T-helper 9 cell (primary cell): ENCODE measurements around the gene MRGPRX2.

ENCODE experiments used
- DNase-seq: peaks from one replicate; pipeline ENCODE4 v3.0.0-alpha.2; 2020

MRGPRX2 gene

GRCh38 chr11:19073454-19074415 is 13.2 kb upstream of the MRGPRX2 start:
- DNase-seq: no peak

- no peak for DNase-seq
Observed at GRCh38 chr11:19072464-19072863, 11.9 kb upstream of the MRGPRX2 start.

DNA sequence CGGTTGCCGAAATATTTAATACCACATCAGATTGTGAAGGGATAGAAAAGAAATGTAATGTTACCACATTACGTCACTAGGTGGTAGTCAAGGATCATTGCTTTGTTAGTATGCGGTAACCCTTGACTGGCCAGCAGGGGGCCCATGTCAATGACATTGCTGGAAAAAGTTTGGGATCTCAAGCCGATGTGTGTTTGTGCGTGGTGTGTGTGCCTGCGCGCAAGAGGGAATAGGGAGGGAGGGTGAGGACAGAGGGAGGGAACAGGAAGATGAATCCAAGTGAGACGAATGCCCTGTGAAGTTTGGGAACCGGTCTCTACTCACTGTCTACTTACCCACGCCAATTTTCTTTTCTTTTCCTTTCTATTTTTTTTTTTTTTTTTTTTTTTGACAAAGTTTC is 10.7 kb upstream of the MRGPRX2 start:
- DNase-seq: peak; percentile 29

GRCh38 chr11:19059833-19060232 is 684 bp downstream of the MRGPRX2 start:
- DNase-seq: no peak

DNA sequence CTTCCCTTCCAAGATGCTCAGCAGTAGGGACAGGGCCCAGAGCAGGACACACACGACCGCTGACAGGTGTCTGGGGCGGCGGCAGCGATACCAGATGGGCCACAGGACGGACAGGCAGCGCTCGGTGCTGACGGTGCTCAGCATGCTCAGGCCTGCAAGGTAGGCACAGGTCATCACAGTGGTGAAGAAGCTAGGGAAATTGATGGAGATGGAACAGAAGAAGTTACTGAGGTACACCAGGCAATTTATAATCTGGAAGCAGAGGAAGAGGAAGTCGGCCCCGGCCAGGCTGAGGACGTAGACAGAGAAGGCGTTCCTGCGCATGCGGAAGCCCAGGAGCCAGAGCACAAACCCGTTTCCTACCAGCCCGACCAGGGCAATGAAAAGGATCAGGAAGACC is 4.6 kb downstream of the MRGPRX2 start:
- DNase-seq: no peak

- no peak for DNase-seq
Observed at GRCh38 chr11:19055016-19055415, 5.5 kb downstream of the MRGPRX2 start.

DNA sequence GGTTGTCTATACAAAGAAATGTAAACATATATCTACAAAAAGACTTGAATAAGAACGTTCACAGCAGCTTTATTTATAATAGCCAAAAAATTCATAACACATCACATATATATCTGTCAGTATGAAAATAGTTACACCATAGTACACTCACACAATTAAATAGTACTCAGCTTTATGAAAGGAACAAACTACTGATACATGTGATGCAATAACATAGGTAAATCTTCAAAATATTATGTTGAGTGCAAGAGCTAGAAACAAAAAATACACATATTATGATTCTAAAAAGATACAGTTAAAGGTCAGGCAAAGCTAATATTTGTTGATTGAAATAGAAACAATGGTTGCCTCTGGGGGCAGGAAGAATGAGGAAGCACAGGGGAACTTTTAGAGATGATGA is 6.6 kb downstream of the MRGPRX2 start:
- no peak for DNase-seq

- no peak for DNase-seq
Observed at GRCh38 chr11:19050281-19050680, 10.2 kb downstream of the MRGPRX2 start.

DNA sequence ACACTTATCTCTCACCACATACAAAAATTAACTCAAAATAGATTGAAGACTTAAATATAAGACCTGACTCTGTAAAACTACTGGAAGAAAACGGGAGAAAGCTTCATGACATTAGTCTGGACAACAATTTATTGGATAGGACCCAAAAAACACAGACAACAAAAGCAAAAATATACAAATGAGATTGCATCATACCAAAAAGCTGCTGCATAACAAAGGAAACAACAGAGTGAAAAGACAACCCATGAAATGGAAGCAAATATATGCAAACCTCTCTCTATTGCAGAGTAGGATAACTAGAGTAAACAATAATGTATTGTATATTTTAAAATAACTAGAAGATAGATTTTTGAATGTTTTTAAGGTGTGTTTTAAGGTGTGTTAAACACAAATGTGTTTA is 11.2 kb downstream of the MRGPRX2 start:
- DNase-seq: no peak

DNA sequence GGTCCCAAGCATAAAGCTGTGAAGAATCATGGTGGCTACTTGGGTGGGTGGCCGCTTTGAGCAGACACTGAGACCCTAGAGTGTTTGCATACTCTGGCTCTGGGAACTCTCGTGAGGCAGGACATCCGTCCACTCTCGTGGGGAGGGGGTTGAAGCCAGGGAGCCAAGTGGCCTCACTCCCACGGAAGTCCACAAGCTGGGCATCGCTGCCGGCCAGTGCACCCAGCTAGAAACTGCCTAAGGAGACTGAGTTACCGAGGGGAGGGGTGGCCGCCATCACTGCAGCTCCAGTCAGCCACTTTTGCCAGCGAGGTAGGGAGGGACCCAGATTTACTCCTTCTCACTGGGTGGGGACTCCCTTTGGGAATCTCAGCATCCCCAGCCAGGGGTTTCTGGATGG is 20.5 kb downstream of the MRGPRX2 start:
- DNase-seq: no peak

DNA sequence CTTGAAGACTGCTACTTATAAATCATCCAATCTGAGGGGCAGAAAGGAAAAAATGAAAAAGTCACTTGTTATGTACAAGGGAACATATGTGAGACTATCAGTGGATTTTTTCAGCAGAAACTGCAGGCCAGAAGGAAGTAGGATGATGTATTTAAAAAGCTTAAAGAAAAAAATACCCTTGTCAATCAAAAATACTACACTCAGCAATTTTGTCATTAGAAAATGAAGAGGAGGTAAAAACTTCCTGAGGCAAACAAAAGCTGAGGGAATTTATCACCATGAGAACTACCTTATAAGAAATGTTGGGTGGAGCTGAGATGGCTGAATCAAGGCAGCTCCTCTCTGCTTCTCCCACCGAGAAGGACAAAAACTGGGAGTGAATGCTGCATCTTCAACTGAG is 21.1 kb downstream of the MRGPRX2 start:
- no peak for DNase-seq

DNA sequence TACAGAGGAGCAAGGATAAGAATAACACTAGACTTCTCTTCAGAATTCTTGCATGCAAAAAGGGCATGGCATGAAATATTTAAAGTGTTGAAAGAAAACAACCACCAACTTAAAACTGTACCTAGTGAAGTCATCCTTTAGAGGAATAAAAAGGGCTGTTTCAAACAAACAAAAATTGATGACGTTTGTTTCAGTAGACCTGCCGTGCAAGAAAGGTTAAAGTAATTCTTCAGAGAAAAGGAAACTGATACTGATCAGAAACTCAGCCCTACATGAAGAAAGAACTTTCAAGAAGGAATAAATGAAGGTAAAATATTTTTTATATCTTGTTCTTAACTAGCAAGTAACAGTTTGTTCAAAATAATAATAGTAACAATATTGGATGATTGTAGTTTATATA is 27.5 kb downstream of the MRGPRX2 start:
- no peak for DNase-seq

DNA sequence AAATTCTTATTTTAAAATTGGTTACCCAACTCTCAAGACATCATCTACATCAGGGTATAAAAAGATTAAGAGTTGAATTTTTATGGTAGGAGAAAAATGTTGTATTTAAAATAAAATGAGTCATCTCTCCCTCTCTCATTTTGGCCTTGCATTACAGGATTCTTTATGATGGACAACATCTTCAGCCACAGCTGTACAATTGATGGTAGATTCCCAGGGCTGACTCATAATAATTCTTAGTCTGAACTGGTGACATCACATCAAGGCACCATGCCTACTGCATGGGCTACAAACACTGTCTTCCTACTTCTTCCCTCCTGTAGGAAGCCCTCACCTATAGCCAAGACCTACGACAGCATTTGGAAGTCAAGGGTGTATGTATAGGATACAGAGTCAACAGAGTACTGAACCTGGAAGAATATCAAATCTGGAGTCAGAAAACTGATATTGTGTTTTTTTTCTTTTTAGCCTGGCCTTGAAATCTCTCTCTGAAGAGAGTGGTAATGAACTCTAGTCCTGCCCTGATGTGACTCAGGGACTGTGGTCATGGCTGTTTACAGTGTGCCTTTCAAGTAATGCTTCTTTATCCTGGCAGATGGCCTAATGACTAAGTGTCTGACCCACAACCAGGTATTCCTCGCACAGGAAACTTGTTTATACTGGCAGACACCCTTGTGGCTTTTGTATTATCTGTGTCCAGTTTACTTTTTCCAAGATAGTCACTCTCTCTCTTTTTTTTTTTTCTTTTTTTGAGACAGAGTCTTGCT is 32.5 kb downstream of the MRGPRX2 start:
- no peak for DNase-seq

GRCh38 chr11:19026862-19027261 is 33.7 kb downstream of the MRGPRX2 start:
- no peak for DNase-seq

DNA sequence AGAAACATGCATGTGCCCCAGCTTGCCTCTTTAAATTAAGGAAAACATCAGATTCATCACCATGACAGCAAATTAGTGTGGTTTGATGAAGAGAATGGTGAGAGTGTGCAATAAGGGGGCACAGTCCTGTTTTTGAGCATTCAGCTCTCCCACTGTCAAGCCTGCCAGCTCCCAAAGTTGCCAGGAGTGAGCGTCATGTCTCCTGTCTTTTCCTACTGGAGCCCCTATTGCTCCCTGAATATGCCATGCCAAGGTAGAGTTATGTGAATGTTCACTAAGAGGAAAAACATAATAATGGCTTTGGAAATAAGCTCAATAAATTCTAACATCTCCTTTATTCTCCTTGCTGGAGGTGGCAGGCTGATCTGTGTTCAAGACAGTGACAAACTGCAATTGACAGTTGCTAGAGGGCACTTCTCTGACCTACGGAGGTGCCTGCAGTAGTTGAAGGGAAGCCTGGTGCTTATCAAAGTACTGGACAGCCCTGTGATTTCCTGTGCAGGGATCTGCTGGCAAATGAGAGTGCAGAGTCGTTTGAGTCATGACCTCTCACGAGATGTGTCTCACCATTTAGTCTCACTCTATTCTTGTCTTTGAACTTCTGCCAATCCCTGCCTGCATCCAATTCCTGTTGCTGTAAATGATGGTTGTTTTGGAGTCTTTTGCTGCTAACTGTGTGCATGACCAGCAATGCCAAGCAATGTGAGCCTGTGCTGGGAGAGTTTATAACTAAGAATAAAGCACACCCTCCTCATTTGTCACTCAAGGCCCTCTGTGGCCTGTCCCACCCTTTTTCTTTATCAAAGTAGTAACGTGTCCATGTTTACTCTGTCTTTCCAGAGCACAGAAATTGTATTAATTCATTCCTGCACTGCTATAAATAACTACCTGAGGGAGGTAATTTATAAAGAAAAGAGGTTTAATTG is 34.8 kb downstream of the MRGPRX2 start:
- no peak for DNase-seq

DNA sequence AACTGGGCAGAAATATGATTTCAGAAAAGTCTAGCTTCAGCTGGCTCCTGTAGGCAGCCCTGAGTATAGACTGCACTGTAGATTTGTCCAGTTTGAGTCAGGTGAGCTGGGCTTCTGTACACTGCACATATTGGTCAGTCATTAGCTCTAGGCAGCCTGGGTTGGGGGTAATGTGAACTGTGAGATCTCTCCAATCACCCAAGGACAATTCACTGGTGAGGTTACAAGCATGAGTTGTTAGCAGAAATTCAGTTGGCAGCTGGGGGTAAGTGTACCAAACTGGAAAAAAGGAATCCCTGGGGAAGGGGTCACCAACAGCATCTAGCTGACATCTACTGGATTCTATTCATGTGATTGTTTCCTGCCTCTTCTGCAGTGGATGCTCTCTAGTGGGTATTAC is 39.7 kb downstream of the MRGPRX2 start:
- DNase-seq: no peak

DNA sequence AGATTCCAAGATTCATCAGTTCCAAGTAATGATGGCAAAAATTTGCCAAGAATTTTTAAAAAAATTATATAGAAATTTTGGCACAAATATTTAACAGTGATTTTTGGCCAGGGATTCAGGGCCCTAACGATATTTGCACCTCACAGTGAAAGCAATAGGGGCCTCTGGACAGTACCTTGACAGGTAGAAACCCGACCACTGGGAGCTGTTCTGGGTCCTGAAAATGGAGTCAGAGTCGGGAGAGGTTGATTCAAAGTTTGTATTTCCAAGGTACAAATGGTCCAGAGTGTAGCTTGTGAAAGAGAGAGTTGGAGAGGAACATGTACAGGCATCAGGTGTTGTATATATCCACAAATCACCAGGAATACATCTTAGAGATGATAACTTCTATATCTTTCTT is 41.6 kb downstream of the MRGPRX2 start:
- no peak for DNase-seq

DNA sequence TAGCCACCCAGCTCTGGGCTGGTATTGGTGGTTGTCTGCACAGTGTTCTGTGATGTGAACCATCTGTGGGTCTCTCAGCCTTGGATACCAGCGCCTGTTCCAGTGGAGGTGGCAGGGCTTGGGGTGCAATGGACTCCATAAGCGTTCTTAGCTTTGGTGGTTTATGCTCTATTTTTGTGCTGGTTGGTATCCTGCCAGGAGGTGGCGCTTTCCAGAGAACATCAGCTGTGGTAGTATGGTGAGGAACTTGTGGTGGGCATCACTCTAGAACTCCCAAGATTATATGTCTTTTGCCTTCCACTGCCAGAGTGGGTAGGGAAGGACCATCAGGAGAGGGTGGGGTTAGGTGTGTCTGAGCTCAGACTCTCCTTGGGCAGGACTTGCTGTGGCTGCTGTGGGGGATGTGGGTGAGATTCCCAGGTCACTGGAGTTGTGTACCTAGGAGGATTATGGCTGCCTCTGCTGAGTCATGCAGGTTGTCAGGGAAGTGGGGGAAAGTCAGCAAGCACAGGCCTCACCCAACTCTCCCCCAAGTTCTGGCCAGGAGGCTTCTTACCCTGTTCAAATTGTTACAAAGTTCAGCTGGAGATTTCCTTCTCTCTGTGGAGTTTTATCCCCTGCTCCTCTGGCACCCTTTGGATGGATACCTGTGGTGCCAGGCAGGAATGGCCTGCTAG is 47.2 kb downstream of the MRGPRX2 start:
- DNase-seq: no peak

GRCh38 chr11:19012636-19013035 is 47.9 kb downstream of the MRGPRX2 start:
- DNase-seq: no peak
